HL-60 (cell line): ENCODE results near the gene AGPAT3.

Experiments used
- DNase-seq, 2 experiments: peaks; one replicate each; pipeline ENCODE4 v3.0.0-alpha.2; 2010 to 2020; ENCODE audit warnings: low read depth in 1 of 2, low spot score in 1 of 2
- H3K27ac ChIP-seq: fragments of 250-450 bp; sonication (Bioruptor Pico); replicated peaks from 2 replicates; pipeline ENCODE4 v1.5.1; 2020; ENCODE audit warnings: mild to moderate bottlenecking, moderate library complexity
- H3K27me3 ChIP-seq: fragments of 250-450 bp; sonication (Bioruptor Pico); 2 replicates; pipeline ENCODE4 v1.5.1; 2021; ENCODE audit warnings: mild to moderate bottlenecking, moderate library complexity; ENCODE audit not compliant: insufficient read depth, poor library complexity, severe bottlenecking
- H3K4me3 ChIP-seq: replicated peaks from 2 replicates; pipeline ENCODE4 v1.5.1; 2011; ENCODE audit warnings: mild to moderate bottlenecking, control low read depth, low read length; ENCODE audit not compliant: insufficient read depth
- CTCF ChIP-seq: IDR thresholded peaks from one replicate; pipeline ENCODE4 v1.5.1; 2011; ENCODE audit warnings: low read length, control low read depth, inconsistent platforms; ENCODE audit not compliant: insufficient read depth
- GABPA ChIP-seq: IDR thresholded peaks from 2 replicates; pipeline ENCODE4 v1.6.1; 2012; ENCODE audit warnings: low read depth
- POLR2AphosphoS5 ChIP-seq: IDR thresholded peaks from 2 replicates; pipeline ENCODE4 v1.6.1; 2012; ENCODE audit warnings: low read depth
- REST ChIP-seq: IDR thresholded peaks from 2 replicates; pipeline ENCODE4 v1.6.1; 2012; ENCODE audit warnings: low read depth; ENCODE audit not compliant: insufficient replicate concordance
- SPI1 ChIP-seq: IDR thresholded peaks from 2 replicates; pipeline ENCODE4 v1.6.1; 2012; ENCODE audit warnings: low read depth, mild to moderate bottlenecking, borderline replicate concordance

Gene AGPAT3

GRCh38 chr21:43911935-43912487 lies 47.0 kb downstream of the AGPAT3 start:
- no peak for DNase-seq
- Histone ChIP-seq H3K27ac (no peak overlapping the region), H3K27me3 (no peaks in the 10 kb centered on the region), H3K4me3 (no peak overlapping the region)
- TF ChIP-seq GABPA (no peak), REST (no peak), SPI1 (no peak)

GRCh38 chr21:43912500-43912899 lies 47.5 kb downstream of the AGPAT3 start:
- TF ChIP-seq GABPA (no peak), SPI1 (no peak), POLR2AphosphoS5 (no peak), CTCF (no peak), REST (no peak)
- no peak overlapping the region for H3K4me3 ChIP-seq
- DNase-seq = no peak
- H3K27me3 ChIP-seq = no peaks in the 10 kb centered on the region
- no peak overlapping the region for H3K27ac ChIP-seq

- Histone ChIP-seq H3K27ac (no peak overlapping the region), H3K4me3 (no peak overlapping the region), H3K27me3 (no peaks in the 10 kb centered on the region)
- no peak for DNase-seq
- TF ChIP-seq CTCF (no peak), REST (no peak), GABPA (no peak), POLR2AphosphoS5 (no peak), SPI1 (no peak)
Measured at GRCh38 chr21:43912910-43913309, 47.9 kb downstream of the AGPAT3 start.
